Erythroblast (primary cell): ENCODE data around the gene NR3C1.

Experiments used
- GATA1 ChIP-seq: IDR thresholded peaks from 2 replicates; pipeline ENCODE4 v1.6.1; 2011; ENCODE audit warnings: low read depth, mild to moderate bottlenecking, control low read depth, low read length, moderate library complexity
- POLR2A ChIP-seq: IDR thresholded peaks from 2 replicates; pipeline ENCODE4 v1.6.1; 2011; ENCODE audit warnings: mild to moderate bottlenecking, low read length

DNA sequence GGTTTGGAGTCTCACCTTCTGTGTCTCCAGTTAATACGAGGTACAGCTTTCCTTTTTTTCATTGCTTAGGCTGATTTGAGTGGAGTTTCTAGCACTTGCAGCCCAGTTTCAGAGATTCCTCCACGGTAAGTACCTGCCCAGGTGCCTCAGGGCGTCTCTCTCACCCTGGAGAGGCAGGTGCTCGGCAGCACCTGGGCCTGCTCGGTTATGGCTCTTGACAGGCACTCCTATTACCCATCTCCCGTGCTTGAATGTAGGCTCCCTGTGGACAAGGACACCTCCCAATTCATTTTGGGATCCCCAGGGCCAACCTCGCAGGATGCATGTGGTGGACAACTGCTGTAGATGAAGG, 144.3 kb downstream of the NR3C1 start:
- no peak for TF ChIP-seq POLR2A
- no peak for TF ChIP-seq GATA1
